Measurements from ENCODE around the gene FNDC3B.

- TF ChIP-seq, protein P1, sequence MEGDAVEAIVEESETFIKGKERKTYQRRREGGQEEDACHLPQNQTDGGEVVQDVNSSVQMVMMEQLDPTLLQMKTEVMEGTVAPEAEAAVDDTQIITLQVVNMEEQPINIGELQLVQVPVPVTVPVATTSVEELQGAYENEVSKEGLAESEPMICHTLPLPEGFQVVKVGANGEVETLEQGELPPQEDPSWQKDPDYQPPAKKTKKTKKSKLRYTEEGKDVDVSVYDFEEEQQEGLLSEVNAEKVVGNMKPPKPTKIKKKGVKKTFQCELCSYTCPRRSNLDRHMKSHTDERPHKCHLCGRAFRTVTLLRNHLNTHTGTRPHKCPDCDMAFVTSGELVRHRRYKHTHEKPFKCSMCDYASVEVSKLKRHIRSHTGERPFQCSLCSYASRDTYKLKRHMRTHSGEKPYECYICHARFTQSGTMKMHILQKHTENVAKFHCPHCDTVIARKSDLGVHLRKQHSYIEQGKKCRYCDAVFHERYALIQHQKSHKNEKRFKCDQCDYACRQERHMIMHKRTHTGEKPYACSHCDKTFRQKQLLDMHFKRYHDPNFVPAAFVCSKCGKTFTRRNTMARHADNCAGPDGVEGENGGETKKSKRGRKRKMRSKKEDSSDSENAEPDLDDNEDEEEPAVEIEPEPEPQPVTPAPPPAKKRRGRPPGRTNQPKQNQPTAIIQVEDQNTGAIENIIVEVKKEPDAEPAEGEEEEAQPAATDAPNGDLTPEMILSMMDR (IDR thresholded peaks at IDR 0.05; ENCODE audit: low read depth, low read length): no peak
- no peak for TF ChIP-seq POLR2A (IDR thresholded peaks at IDR 0.05; ENCODE audit: extremely low read depth, insufficient read length)
- no peak for TF ChIP-seq MYC (IDR thresholded peaks at IDR 0.05; ENCODE audit: low read depth, low read length)
These were observed 330.3 kb downstream of the FNDC3B start for GRCh38 chr3:172369590-172370259.
